Subcutaneous abdominal adipose tissue (tissue), 5 donors: Measurements from ENCODE around the gene CCR8.
"Not testable (repeated sequence)": the region's sequence is repeated elsewhere in the genome, so short reads cannot be mapped to it uniquely, and the experiment has no call there.

Experiments used
- H3K27ac ChIP-seq: one replicate; pipeline ENCODE4 v1.7.0; 2013; ENCODE audit warnings: low read depth, mild to moderate bottlenecking, inconsistent platforms, low read length, moderate library complexity
- H3K27me3 ChIP-seq, 5 donors: one replicate each; pipeline ENCODE4 v1.7.0; 2013; ENCODE audit warnings: low read length in 5 of 5, inconsistent platforms in 1 of 5; ENCODE audit not compliant: control insufficient read depth in 5 of 5, insufficient read depth in 4 of 5
- H3K36me3 ChIP-seq, 5 donors: one replicate each; pipeline ENCODE4 v1.7.0; 2013; ENCODE audit warnings: low read length in 5 of 5; ENCODE audit not compliant: control insufficient read depth in 5 of 5, insufficient read depth in 5 of 5
- H3K4me1 ChIP-seq, 5 donors: one replicate each; pipeline ENCODE4 v1.7.0; 2013; ENCODE audit warnings: low read length in 5 of 5, mild to moderate bottlenecking in 3 of 5, moderate library complexity in 1 of 5; ENCODE audit not compliant: control insufficient read depth in 5 of 5, insufficient read depth in 5 of 5
- H3K4me3 ChIP-seq, 5 donors: one replicate each; pipeline ENCODE4 v1.7.0; 2013; ENCODE audit warnings: low read length in 5 of 5, low read depth in 1 of 5
- H3K9ac ChIP-seq, 5 donors: one replicate each; pipeline ENCODE4 v1.7.0; 2013; ENCODE audit warnings: low read length in 5 of 5, mild to moderate bottlenecking in 4 of 5, moderate library complexity in 3 of 5
- H3K9me3 ChIP-seq, 5 donors: one replicate each; pipeline ENCODE4 v1.7.0; 2013; ENCODE audit warnings: low read length in 5 of 5; ENCODE audit not compliant: control insufficient read depth in 5 of 5
- donor health status: healthy.
- donor health status: healthy.
- donor health status: healthy.
- donor health status: healthy.
- donor health status: healthy.

The CCR8 gene

GRCh38 chr3:39362192-39362591, 32.7 kb downstream of the CCR8 start:
- no peak overlapping the region for H3K4me3 ChIP-seq
- H3K27ac ChIP-seq, result no peak overlapping the region
- no peaks in the 10 kb centered on the region for H3K27me3 ChIP-seq
- no peaks in the 10 kb centered on the region for H3K36me3 ChIP-seq
- H3K9ac ChIP-seq, result no peak overlapping the region
- no peaks in the 10 kb centered on the region for H3K4me1 ChIP-seq
- peaks cover 0 to 2% (median 0%) of the 10 kb centered on the region in 5 donors for H3K9me3 ChIP-seq

GRCh38 chr3:39362812-39363211, 33.3 kb downstream of the CCR8 start:
- H3K9me3 ChIP-seq, result peaks cover 0 to 2% (median 0%) of the 10 kb centered on the region in 5 donors
- H3K27ac ChIP-seq, result no peak overlapping the region

GRCh38 chr3:39370450-39370849, 40.9 kb downstream of the CCR8 start:
- not testable (repeated sequence) for H3K4me1 ChIP-seq, H3K36me3 ChIP-seq, H3K9ac ChIP-seq, H3K9me3 ChIP-seq, H3K27me3 ChIP-seq, H3K4me3 ChIP-seq, H3K27ac ChIP-seq

More at GRCh38 chr3:39362812-39363211, 33.3 kb downstream of the CCR8 start:
- H3K36me3 ChIP-seq, result no peaks in the 10 kb centered on the region
- no peak overlapping the region for H3K4me3 ChIP-seq
- no peaks in the 10 kb centered on the region for H3K27me3 ChIP-seq
- H3K4me1 ChIP-seq, result no peaks in the 10 kb centered on the region
- H3K9ac ChIP-seq, result no peak overlapping the region

- H3K4me3 ChIP-seq, result no peak overlapping the region
- no peak overlapping the region for H3K9ac ChIP-seq
- H3K9me3 ChIP-seq, result no peaks in the 10 kb centered on the region
- H3K4me1 ChIP-seq, result no peaks in the 10 kb centered on the region
- H3K27ac ChIP-seq, result no peak overlapping the region
- H3K27me3 ChIP-seq, result peaks cover 0 to 6% (median 0%) of the 10 kb centered on the region in 5 donors
- H3K36me3 ChIP-seq, result no peaks in the 10 kb centered on the region
Measured at GRCh38 chr3:39372833-39373232, 43.3 kb downstream of the CCR8 start.

GRCh38 chr3:39376959-39377634, 47.6 kb downstream of the CCR8 start:
- H3K4me3 ChIP-seq, result no peak overlapping the region
- no peaks in the 10 kb centered on the region for H3K4me1 ChIP-seq
- no peaks in the 10 kb centered on the region for H3K36me3 ChIP-seq

GRCh38 chr3:39378088-39378487, 48.6 kb downstream of the CCR8 start:
- H3K27me3 ChIP-seq, result peaks cover 0 to 6% (median 0%) of the 10 kb centered on the region in 5 donors
- no peak overlapping the region for H3K9ac ChIP-seq
- no peaks in the 10 kb centered on the region for H3K36me3 ChIP-seq
- H3K9me3 ChIP-seq, result no peaks in the 10 kb centered on the region
- no peak overlapping the region for H3K27ac ChIP-seq
- H3K4me3 ChIP-seq, result no peak overlapping the region
- peaks cover 0 to 5% (median 5%) of the 10 kb centered on the region in 5 donors for H3K4me1 ChIP-seq

More at GRCh38 chr3:39376959-39377634, 47.6 kb downstream of the CCR8 start:
- peaks cover 0 to 6% (median 0%) of the 10 kb centered on the region in 5 donors for H3K27me3 ChIP-seq
- no peaks in the 10 kb centered on the region for H3K9me3 ChIP-seq
- no peak overlapping the region for H3K9ac ChIP-seq
- H3K27ac ChIP-seq, result no peak overlapping the region

- H3K36me3 ChIP-seq, result no peaks in the 10 kb centered on the region
- no peak overlapping the region for H3K27ac ChIP-seq
- no peaks in the 10 kb centered on the region for H3K9me3 ChIP-seq
- H3K27me3 ChIP-seq, result peaks cover 0 to 6% (median 0%) of the 10 kb centered on the region in 5 donors
- H3K4me3 ChIP-seq, result no peak overlapping the region
- H3K4me1 ChIP-seq, result peaks cover 0 to 13% (median 12%) of the 10 kb centered on the region in 5 donors
- no peak overlapping the region for H3K9ac ChIP-seq
Measured at GRCh38 chr3:39378957-39379777, 49.7 kb downstream of the CCR8 start.

GRCh38 chr3:39379778-39380155, 50.3 kb downstream of the CCR8 start:
- H3K27me3 ChIP-seq, result peaks cover 0 to 5% (median 0%) of the 10 kb centered on the region in 5 donors
- H3K4me1 ChIP-seq, result peaks cover 0 to 18% (median 16%) of the 10 kb centered on the region in 5 donors
- no peak overlapping the region for H3K4me3 ChIP-seq
- H3K27ac ChIP-seq, result no peak overlapping the region
- no peak overlapping the region for H3K9ac ChIP-seq
- no peaks in the 10 kb centered on the region for H3K36me3 ChIP-seq
- H3K9me3 ChIP-seq, result no peaks in the 10 kb centered on the region

GRCh38 chr3:39381432-39381831, 51.9 kb downstream of the CCR8 start:
- Histone ChIP-seq H3K9ac (no peak overlapping the region), H3K4me1 (peaks cover 0 to 24% (median 19%) of the 10 kb centered on the region in 5 donors), H3K27me3 (no peaks in the 10 kb centered on the region), H3K9me3 (no peaks in the 10 kb centered on the region), H3K4me3 (no peak overlapping the region), H3K27ac (no peak overlapping the region), H3K36me3 (no peaks in the 10 kb centered on the region)
